C4-2B (cell line): Measurements from ENCODE around the gene MOV10.

Experiments
- H3K27ac ChIP-seq: fragments of 450-650 bp; 2 replicates; pipeline ENCODE4 v1.5.1; 2017
- ZFX ChIP-seq: fragments of 450-650 bp; IDR thresholded peaks from 2 replicates; pipeline ENCODE4 v1.6.1; 2017
- TF ChIP-seq, protein P1 (sequence below): fragments of 450-650 bp; conservative IDR thresholded peaks from 2 replicates; pipeline ENCODE4 v1.5.1; 2017; ENCODE audit warnings: mild to moderate bottlenecking

Gene MOV10

DNA sequence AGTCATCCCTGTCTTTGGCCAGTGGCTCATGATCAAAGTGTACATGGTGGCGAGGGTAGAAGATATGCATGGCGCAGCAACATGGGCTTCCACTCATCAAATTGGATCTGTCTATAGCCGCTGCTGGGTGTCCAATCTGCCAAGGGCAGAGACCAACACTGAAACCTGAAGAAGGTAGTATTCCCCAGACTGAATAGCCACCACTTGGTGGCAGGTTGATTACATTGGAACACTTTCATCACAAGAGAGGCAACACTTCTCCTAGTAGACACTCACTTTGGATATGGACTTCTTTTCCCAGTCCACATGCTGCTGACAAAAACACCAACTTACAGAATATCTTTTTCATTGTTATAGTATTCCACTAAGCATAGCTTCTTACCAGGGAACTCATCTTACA, 63.1 kb downstream of the MOV10 start:
- H3K27ac ChIP-seq, result no peak overlapping the region
- TF ChIP-seq ZFX, result no peak
- TF ChIP-seq, protein P1, sequence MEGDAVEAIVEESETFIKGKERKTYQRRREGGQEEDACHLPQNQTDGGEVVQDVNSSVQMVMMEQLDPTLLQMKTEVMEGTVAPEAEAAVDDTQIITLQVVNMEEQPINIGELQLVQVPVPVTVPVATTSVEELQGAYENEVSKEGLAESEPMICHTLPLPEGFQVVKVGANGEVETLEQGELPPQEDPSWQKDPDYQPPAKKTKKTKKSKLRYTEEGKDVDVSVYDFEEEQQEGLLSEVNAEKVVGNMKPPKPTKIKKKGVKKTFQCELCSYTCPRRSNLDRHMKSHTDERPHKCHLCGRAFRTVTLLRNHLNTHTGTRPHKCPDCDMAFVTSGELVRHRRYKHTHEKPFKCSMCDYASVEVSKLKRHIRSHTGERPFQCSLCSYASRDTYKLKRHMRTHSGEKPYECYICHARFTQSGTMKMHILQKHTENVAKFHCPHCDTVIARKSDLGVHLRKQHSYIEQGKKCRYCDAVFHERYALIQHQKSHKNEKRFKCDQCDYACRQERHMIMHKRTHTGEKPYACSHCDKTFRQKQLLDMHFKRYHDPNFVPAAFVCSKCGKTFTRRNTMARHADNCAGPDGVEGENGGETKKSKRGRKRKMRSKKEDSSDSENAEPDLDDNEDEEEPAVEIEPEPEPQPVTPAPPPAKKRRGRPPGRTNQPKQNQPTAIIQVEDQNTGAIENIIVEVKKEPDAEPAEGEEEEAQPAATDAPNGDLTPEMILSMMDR, result no peak; the same call in 1 of the 2 replicates

DNA sequence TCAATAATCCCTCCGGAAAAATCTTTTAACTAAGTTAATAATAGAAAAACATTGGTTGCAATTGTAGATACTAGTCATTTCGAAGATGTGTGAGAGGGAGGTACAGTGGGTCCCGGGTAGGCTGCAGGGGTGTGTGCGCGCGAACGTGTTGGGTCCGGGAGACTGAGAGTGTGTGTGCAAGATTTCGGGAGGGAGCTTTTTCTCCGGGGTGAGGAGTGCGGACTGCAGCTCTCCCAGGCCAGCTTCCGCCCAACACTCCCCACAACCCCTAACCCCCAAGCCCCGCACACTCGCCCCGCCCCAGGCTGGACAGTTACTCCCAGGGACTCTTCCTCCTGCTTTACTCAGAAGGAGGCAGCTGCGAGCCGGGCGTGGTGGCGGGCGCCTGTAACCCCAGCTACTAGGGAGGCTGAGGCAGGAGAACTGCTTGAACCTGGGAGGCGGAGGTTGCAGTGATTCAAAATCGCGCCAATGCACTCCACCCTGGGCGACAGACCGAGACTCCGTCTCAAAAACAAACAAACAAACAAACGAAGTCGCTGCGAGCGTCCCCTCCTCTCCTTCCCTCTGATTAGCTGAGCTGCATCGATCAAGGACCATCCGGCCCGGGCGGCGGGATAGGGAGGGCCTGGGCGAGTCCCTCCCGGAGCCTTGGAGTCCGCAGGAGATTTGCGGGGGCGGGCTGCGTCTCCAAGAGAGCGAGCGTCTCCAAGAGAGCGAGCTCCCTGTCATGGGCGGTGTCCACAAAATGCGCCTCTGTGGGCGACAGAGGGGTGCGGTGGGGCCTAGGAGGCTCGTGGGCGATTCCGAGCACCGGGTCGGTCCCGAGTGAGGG, 68.9 kb downstream of the MOV10 start:
- no peak for TF ChIP-seq ZFX
- TF ChIP-seq, protein P1, result no peak
- H3K27ac ChIP-seq, result no peak overlapping the region

DNA sequence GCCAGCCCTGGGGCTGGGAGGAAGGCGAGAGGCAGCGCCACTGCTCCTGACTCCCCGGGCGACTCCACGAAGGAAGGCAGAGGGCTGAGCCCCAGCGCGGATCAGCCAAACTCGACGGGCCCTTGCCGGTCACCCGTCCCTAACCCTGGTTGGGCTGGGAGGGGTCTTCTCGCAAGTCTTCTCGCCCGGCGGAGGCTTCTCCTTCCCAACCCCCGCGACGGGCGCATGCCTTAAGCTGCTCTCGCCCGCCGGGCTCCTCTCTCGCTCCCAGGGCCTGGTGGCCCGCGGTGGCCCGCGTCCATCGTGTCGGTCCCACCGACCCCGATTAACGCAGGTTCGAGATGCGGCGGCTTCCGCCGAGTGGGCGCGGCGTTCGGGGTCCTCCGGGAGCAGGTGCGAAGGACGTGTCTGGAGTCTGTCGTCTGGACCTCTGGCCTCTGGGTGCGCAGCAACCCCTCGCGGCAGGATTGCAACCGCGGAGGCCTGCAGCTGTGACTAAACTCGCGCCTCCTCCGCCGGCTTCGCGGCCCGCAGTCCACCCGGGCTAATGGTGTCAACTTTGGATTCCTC, 69.6 kb downstream of the MOV10 start:
- no peak overlapping the region for H3K27ac ChIP-seq
- TF ChIP-seq, protein P1, result no peak
- TF ChIP-seq ZFX, result no peak

DNA sequence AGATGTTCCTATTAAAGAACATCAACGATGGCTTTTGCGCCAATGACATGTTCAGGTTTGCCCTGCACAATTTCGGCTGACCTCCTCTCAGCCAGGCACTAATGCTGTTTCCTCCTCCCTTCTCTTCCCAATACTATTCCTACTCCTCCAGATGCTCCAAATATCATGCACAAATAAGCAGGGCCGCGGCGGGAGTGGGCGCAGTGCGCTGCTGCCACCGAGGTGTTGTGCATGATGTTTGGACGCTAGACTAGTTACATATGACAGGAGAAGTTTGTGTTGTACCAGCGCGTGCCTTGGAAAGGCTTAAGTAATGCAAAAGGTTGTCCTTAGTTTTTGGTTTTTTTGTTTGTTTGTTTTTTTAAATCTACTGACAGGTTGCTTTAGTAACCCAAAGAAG, 73.9 kb downstream of the MOV10 start:
- TF ChIP-seq, protein P1, result no peak
- no peak for TF ChIP-seq ZFX

More for the DNA sequence above, 73.9 kb downstream of the MOV10 start:
- no peak overlapping the region for H3K27ac ChIP-seq
